ENCODE measurements around the gene PAGR1. TPM values are rescaled to one million over a fixed set of nuclear protein-coding genes. Genes with fewer than 3 reads are reported as not detected.

PAGR1 gene
- total RNA-seq, 4 donors from 2014 or later = 20.9 to 26.9 (median 26.5) TPM

DNA sequence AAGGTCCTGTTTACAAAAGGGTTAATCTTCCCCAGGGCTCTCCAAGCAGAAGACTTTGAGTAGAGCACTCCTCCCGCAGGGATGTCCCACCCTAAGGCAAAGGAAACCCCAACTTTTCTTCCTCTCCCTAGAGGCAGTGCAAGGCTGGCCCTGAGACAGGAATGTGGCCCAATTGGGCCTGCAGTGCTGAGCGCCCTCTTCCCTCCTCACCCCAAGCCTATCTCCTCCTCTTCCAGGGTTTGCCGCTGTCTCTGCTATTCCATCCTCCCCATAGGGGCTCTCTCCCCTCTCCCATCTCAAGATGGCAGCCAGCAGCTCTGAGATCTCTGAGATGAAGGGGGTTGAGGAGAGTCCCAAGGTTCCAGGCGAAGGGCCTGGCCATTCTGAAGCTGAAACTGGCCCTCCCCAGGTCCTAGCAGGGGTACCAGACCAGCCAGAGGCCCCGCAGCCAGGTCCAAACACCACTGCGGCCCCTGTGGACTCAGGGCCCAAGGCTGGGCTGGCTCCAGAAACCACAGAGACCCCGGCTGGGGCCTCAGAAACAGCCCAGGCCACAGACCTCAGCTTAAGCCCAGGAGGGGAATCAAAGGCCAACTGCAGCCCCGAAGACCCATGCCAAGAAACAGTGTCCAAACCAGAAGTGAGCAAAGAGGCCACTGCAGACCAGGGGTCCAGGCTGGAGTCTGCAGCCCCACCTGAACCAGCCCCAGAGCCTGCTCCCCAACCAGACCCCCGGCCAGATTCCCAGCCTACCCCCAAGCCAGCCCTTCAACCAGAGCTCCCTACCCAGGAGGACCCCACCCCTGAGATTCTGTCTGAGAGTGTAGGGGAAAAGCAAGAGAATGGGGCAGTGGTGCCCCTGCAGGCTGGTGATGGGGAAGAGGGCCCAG lies 3.0 kb upstream of the PAGR1 start:
- no peak for DNase-seq (ENCODE audit: extremely low spot score)
- H3K9me3 ChIP-seq = no peaks in the 10 kb centered on the region
- peak overlapping the region; percentile 95 to 96 (median 96) for H3K27ac ChIP-seq (replicated peaks in 1 of 4)
- H3K4me1 ChIP-seq = peaks cover 77 to 91% (median 88%) of the 10 kb centered on the region in 4 donors
- H3K36me3 ChIP-seq = peaks cover 0 to 28% (median 22%) of the 10 kb centered on the region in 4 donors
- peak overlapping the region; percentile 73 to 78 (median 74) for H3K4me3 ChIP-seq
- H3K27me3 ChIP-seq = no peaks in the 10 kb centered on the region
- no peak for TF ChIP-seq POLR2AphosphoS5 (IDR thresholded peaks at IDR 0.05)
- no peak for TF ChIP-seq EP300 (IDR thresholded peaks at IDR 0.05)
- no peak for TF ChIP-seq POLR2A (IDR thresholded peaks at IDR 0.05; ENCODE audit: low read depth)
- TF ChIP-seq, protein P1, sequence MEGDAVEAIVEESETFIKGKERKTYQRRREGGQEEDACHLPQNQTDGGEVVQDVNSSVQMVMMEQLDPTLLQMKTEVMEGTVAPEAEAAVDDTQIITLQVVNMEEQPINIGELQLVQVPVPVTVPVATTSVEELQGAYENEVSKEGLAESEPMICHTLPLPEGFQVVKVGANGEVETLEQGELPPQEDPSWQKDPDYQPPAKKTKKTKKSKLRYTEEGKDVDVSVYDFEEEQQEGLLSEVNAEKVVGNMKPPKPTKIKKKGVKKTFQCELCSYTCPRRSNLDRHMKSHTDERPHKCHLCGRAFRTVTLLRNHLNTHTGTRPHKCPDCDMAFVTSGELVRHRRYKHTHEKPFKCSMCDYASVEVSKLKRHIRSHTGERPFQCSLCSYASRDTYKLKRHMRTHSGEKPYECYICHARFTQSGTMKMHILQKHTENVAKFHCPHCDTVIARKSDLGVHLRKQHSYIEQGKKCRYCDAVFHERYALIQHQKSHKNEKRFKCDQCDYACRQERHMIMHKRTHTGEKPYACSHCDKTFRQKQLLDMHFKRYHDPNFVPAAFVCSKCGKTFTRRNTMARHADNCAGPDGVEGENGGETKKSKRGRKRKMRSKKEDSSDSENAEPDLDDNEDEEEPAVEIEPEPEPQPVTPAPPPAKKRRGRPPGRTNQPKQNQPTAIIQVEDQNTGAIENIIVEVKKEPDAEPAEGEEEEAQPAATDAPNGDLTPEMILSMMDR (IDR thresholded peaks at IDR 0.05) = no peak
- intact Hi-C loops (cut with DNase I) = no loop called here
- WGBS = 41% methylated on average over 6 of the region's 9 CpGs

DNA sequence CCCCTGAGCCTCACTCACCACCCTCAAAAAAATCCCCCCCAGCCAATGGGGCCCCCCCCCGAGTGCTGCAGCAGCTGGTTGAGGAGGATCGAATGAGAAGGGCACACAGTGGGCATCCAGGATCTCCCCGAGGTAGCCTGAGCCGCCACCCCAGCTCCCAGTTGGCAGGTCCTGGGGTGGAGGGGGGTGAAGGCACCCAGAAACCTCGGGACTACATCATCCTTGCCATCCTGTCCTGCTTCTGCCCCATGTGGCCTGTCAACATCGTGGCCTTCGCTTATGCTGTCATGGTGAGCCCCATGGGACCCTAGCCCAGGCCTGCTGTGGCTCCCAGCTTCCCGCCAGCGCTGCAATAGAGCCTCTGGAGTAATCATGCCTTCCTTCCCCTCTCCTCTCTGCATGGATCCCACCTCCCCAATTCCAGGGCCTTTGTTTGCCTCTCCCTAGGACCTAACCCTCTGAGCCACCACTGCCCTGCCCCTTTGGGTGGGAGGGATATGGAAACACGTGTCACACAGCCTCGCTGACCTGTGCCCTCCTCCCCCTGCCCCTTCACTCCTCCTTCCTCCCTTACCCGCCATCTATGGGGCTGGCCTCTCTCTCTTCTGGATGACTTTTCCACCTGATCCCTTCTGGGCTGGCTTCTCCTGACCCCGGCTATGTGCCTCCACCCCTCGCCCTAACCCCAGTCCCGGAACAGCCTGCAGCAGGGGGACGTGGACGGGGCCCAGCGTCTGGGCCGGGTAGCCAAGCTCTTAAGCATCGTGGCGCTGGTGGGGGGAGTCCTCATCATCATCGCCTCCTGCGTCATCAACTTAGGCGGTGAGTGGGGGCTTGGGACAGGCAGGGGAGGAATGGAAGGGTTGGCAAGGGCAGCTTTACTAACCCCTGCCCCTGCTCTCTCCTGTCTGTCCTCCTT lies 2.0 kb upstream of the PAGR1 start:
- TF ChIP-seq, protein P1 (IDR thresholded peaks at IDR 0.05) = no peak
- TF ChIP-seq POLR2A (IDR thresholded peaks at IDR 0.05; ENCODE audit: low read depth) = no peak
- no peak for TF ChIP-seq POLR2AphosphoS5 (IDR thresholded peaks at IDR 0.05)
- no peak for TF ChIP-seq EP300 (IDR thresholded peaks at IDR 0.05)
- H3K9me3 ChIP-seq = no peaks in the 10 kb centered on the region
- H3K27me3 ChIP-seq = no peaks in the 10 kb centered on the region
- WGBS = 76% methylated on average over 21 of the region's 24 CpGs
- H3K27ac ChIP-seq (replicated peaks in 1 of 4) = peak overlapping the region; percentile 95 to 96 (median 96)
- peaks cover 68 to 90% (median 86%) of the 10 kb centered on the region in 4 donors for H3K4me1 ChIP-seq
- H3K36me3 ChIP-seq = peaks cover 0 to 29% (median 24%) of the 10 kb centered on the region in 4 donors
- peak overlapping the region in 1 of 4 donors; percentile 74 for H3K4me3 ChIP-seq
- intact Hi-C loops (cut with DNase I) = no loop called here
- no peak for DNase-seq (ENCODE audit: extremely low spot score)

- peaks cover 67 to 90% (median 86%) of the 10 kb centered on the region in 4 donors for H3K4me1 ChIP-seq
- peak overlapping the region; percentile 95 to 96 (median 96) for H3K27ac ChIP-seq (replicated peaks in 1 of 4)
- DNase-seq (ENCODE audit: extremely low spot score) = no peak
- H3K36me3 ChIP-seq = peaks cover 0 to 27% (median 23%) of the 10 kb centered on the region in 4 donors
- intact Hi-C loops (cut with DNase I) = no loop called here
- H3K27me3 ChIP-seq = no peaks in the 10 kb centered on the region
- TF ChIP-seq, protein P1 (IDR thresholded peaks at IDR 0.05) = no peak
- TF ChIP-seq POLR2A (IDR thresholded peaks at IDR 0.05; ENCODE audit: low read depth) = no peak
- no peak for TF ChIP-seq POLR2AphosphoS5 (IDR thresholded peaks at IDR 0.05)
- TF ChIP-seq EP300 (IDR thresholded peaks at IDR 0.05) = no peak
- no peaks in the 10 kb centered on the region for H3K9me3 ChIP-seq
- WGBS = 66% methylated on average over 5 of the region's 5 CpGs
- H3K4me3 ChIP-seq = peak overlapping the region in 1 of 4 donors; percentile 69
Measured at GRCh38 chr16:29814592-29814991, 1.4 kb upstream of the PAGR1 start.

DNA sequence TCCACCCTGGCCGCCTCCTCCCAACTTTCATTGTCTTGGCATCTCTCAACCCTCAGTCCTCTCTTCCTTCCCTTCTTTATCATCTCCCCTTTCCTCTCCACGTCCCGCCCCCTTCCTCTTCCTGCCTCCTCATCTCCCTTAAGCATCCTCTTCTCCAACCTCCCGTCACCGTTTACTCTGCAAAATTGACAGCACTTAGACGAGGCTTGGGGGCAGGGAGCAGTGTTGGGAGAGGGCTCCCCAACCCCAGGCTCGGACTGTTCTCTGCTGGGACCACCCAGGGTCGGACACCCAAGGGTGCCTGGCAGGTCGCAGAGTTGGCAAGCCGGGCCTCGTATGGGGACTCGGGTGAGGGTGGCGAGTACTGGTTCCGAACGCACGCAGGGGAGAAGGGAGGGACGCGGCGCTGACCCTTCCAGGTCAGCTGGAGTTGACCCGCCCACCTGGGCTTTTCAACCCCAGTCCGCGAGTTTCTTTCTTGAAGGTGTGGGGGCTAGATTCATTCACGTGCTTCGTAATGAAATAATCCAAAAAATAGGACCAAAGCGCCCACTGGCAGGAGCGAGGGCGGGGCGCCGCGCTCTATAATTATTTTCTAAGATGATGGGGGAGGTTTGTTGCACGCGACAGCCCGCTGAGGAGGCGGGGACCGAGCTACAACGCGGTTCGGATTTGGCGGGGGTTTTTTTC lies 775 bp upstream of the PAGR1 start:
- DNase-seq (ENCODE audit: extremely low spot score) = no peak
- TF ChIP-seq POLR2AphosphoS5 (IDR thresholded peaks at IDR 0.05) = no peak
- H3K27me3 ChIP-seq = no peaks in the 10 kb centered on the region
- H3K4me1 ChIP-seq = peaks cover 67 to 90% (median 86%) of the 10 kb centered on the region in 4 donors
- intact Hi-C loops (cut with DNase I) = no loop called here
- no peaks in the 10 kb centered on the region for H3K9me3 ChIP-seq
- WGBS = 6% methylated on average over 37 of the region's 39 CpGs
- peak overlapping the region; percentile 95 to 96 (median 96) for H3K27ac ChIP-seq (replicated peaks in 1 of 4)
- peaks cover 0 to 24% (median 19%) of the 10 kb centered on the region in 4 donors for H3K36me3 ChIP-seq
- peak overlapping the region; percentile 60 to 84 (median 70) for H3K4me3 ChIP-seq

All from esophagus muscularis mucosa (tissue), 4 donors.